WTC11 (cell line): ENCODE results near the gene SLC38A8.

Source experiments
- ATF2 ChIP-seq: sonication (generic); formaldehyde crosslinking; IDR thresholded peaks from 2 replicates; pipeline ENCODE4 v1.8.1; 2022; ENCODE audit warnings: low read depth, missing genetic modification reagents, borderline replicate concordance
- ATF3 ChIP-seq: sonication (generic); formaldehyde crosslinking; conservative IDR thresholded peaks from 2 replicates; pipeline ENCODE4 v1.8.1; 2022; ENCODE audit warnings: mild to moderate bottlenecking, missing genetic modification reagents
- CBFB ChIP-seq: sonication (generic); formaldehyde crosslinking; IDR thresholded peaks from 2 replicates; pipeline ENCODE4 v1.8.1; 2022; ENCODE audit warnings: mild to moderate bottlenecking, low read depth, missing genetic modification reagents
- CDX4 ChIP-seq: fragments of 250-450 bp; sonication (Bioruptor Pico); IDR thresholded peaks from 2 replicates; pipeline ENCODE4 v1.9.0; 2021; ENCODE audit warnings: moderate library complexity, mild to moderate bottlenecking, inconsistent platforms, borderline replicate concordance
- CREM ChIP-seq: sonication (generic); formaldehyde crosslinking; IDR thresholded peaks from 2 replicates; pipeline ENCODE4 v1.8.1; 2022; ENCODE audit warnings: mild to moderate bottlenecking, missing genetic modification reagents, moderate library complexity
- CTCF ChIP-seq: fragments of 200-600 bp; IDR thresholded peaks from 2 replicates; pipeline ENCODE4 v1.8.0; 2022; ENCODE audit warnings: antibody characterized with exemption
- E2F4 ChIP-seq: sonication (generic); formaldehyde crosslinking; IDR thresholded peaks from 2 replicates; pipeline ENCODE4 v1.8.1; 2022; ENCODE audit warnings: low read depth, mild to moderate bottlenecking, moderate library complexity, missing genetic modification reagents, borderline replicate concordance
- NFYB ChIP-seq: sonication (generic); formaldehyde crosslinking; conservative IDR thresholded peaks from 2 replicates; pipeline ENCODE4 v1.8.0; 2022; ENCODE audit warnings: low read depth, missing genetic modification reagents
- NR2C2 ChIP-seq: sonication (generic); formaldehyde crosslinking; IDR thresholded peaks from 2 replicates; pipeline ENCODE4 v1.8.0; 2022; ENCODE audit warnings: mild to moderate bottlenecking, missing genetic modification reagents
- ZBTB43 ChIP-seq: sonication (generic); formaldehyde crosslinking; IDR thresholded peaks from 2 replicates; pipeline ENCODE4 v1.8.1; 2023; ENCODE audit warnings: mild to moderate bottlenecking, missing genetic modification reagents

GRCh38 chr16:84022644-84023043 lies 20.0 kb downstream of the SLC38A8 start:
- TF ChIP-seq ATF3 (CRISPR knock-in tag) (no peak), CDX4 (CRISPR knock-in tag) (no peak), CTCF (no peak), CREM (CRISPR knock-in tag) (no peak), CBFB (CRISPR knock-in tag) (no peak), E2F4 (CRISPR knock-in tag) (no peak), NR2C2 (no peak), ATF2 (CRISPR knock-in tag) (no peak), NFYB (no peak), ZBTB43 (CRISPR knock-in tag) (no peak)
